ENCODE results near the gene ASB9.

DNA sequence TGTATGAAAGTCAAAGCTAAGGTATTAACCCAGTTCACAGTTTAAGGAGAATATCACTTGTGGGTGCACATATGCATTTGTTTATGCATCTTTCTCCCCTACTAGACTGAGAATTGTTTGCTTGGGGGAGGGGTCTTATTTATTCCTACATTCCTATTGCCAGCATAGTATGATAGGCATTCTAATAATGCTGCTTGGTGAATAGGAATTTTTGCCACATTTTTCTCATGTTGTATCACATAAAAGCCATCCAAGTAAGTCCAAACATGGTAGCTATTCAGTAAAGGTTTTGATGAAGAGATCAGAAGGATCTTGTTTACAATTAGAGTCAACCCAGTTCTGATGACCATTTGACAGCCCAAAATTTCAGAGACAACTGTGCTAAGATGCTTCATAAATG lies 48.6 kb downstream of the ASB9 start:
- TF ChIP-seq, protein P1, sequence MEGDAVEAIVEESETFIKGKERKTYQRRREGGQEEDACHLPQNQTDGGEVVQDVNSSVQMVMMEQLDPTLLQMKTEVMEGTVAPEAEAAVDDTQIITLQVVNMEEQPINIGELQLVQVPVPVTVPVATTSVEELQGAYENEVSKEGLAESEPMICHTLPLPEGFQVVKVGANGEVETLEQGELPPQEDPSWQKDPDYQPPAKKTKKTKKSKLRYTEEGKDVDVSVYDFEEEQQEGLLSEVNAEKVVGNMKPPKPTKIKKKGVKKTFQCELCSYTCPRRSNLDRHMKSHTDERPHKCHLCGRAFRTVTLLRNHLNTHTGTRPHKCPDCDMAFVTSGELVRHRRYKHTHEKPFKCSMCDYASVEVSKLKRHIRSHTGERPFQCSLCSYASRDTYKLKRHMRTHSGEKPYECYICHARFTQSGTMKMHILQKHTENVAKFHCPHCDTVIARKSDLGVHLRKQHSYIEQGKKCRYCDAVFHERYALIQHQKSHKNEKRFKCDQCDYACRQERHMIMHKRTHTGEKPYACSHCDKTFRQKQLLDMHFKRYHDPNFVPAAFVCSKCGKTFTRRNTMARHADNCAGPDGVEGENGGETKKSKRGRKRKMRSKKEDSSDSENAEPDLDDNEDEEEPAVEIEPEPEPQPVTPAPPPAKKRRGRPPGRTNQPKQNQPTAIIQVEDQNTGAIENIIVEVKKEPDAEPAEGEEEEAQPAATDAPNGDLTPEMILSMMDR (conservative IDR thresholded peaks at IDR 0.05; ENCODE audit: low read length), result no peak
- TF ChIP-seq EZH2phosphoT487 (IDR thresholded peaks at IDR 0.05; ENCODE audit: borderline replicate concordance, low read depth, low read length), result no peak
